Spleen (tissue), 11 donors: ENCODE data around the gene SYT3. TPM values are rescaled to one million over a fixed set of nuclear protein-coding genes. Genes with fewer than 3 reads are reported as not detected.

Source experiments
- DNase-seq: peaks from one replicate; pipeline ENCODE4 v3.0.0-alpha.2; 2020
- H3K27ac ChIP-seq, 8 donors: fragments of 200-600 bp; sonication (generic) in 7 of 8; 1 replicate in 4 of 8; 2 replicates in 4 of 8; pipeline versions ENCODE4 v1.5.0 to v1.8.0; 2016 to 2021; ENCODE audit warnings: inconsistent platforms in 4 of 8, mild to moderate bottlenecking in 4 of 8, moderate library complexity in 1 of 8
- H3K27me3 ChIP-seq, 7 donors: fragments of 200-600 bp; sonication (generic) in 6 of 7; replicated peaks in 1 of 7; 1 replicate in 4 of 7; 2 replicates in 3 of 7; pipeline versions ENCODE4 v1.5.0 to v1.8.0; 2016 to 2021; ENCODE audit warnings: inconsistent platforms in 3 of 7, mild to moderate bottlenecking in 1 of 7
- H3K36me3 ChIP-seq, 6 donors: fragments of 200-600 bp; sonication (generic) in 5 of 6; 1 replicate in 4 of 6; 2 replicates in 2 of 6; pipeline versions ENCODE4 v1.5.0 to v1.8.0; 2016 to 2021; ENCODE audit warnings: inconsistent platforms in 2 of 6
- H3K4me1 ChIP-seq, 6 donors: fragments of 200-600 bp; sonication (generic) in 5 of 6; 1 replicate in 3 of 6; 2 replicates in 3 of 6; pipeline versions ENCODE4 v1.5.0 to v1.8.0; 2016 to 2021; ENCODE audit warnings: inconsistent platforms in 3 of 6
- H3K4me3 ChIP-seq, 8 donors: fragments of 200-600 bp; sonication (generic) in 7 of 8; 1 replicate in 4 of 8; 2 replicates in 4 of 8; pipeline versions ENCODE4 v1.5.0 to v1.8.0; 2016 to 2021; ENCODE audit warnings: inconsistent platforms in 4 of 8, mild to moderate bottlenecking in 4 of 8, moderate library complexity in 2 of 8
- H3K9me3 ChIP-seq, 8 donors: fragments of 200-600 bp; sonication (generic) in 7 of 8; 1 replicate in 4 of 8; 2 replicates in 4 of 8; pipeline versions ENCODE4 v1.5.0 to v1.8.0; 2016 to 2021; ENCODE audit warnings: inconsistent platforms in 4 of 8
- POLR2A ChIP-seq, 3 donors: fragments of 450-650 bp; IDR thresholded peaks; one replicate each; pipeline ENCODE4 v1.5.1; 2017; ENCODE audit warnings: antibody characterized with exemption in 3 of 3, mild to moderate bottlenecking in 1 of 3
- POLR2AphosphoS5 ChIP-seq, 3 donors: sonication (generic); formaldehyde crosslinking; IDR thresholded peaks; one replicate each; pipeline ENCODE4 v1.5.1; 2017; ENCODE audit warnings: antibody characterized with exemption in 3 of 3
- WGBS, 5 donors: extraction: QIAGEN DNeasy Blood & Tissue Kit in 3 of 5; methylation state at CpG; one replicate each; pipeline versions ENCODE4 v1.1.5 to v1.1.7; 2013 to 2018; 5-methylcytosine and 5-hydroxymethylcytosine counted together
- intact Hi-C: fragments of 100-400 bp; cut with DNase I; formaldehyde crosslinking; loops from one replicate; pipeline ENCODE4 v1.15.0; 2023; ENCODE audit warnings: low total_unique reads
- polyA plus RNA-seq, 3 donors: library from polyadenylated mRNA; stranded (reverse); fragments of 200-250 nt; gene quantifications; one replicate each; pipeline ENCODE4 v1.2.1, GENCODE V29; 2013
- total RNA-seq, 7 donors: library from RNA; depleted of rRNA in 3 of 7; stranded (reverse); fragments of >200 nt in 3 of 7; fragmentation: NEBNext Ultra II Directional in 4 of 7; extraction: Animal tissue kit (Norgen Biotek cat#: 25700) in 4 of 7; gene quantifications; one replicate each; pipeline versions ENCODE4 v1.1.0 to v1.2.1, GENCODE V29; 2016 to 2021
- TF ChIP-seq, protein P1 (sequence below), 11 experiments: fragments of 200-600 bp in 7 of 11; fragments of 450-650 bp in 4 of 11; sonication (generic) in 4 of 11; IDR thresholded peaks in 8 of 11; conservative IDR thresholded peaks in 3 of 11; 1 replicate in 7 of 11; 2 replicates in 4 of 11; pipeline versions ENCODE4 v1.4.0 to v1.8.0; 2016 to 2021; ENCODE audit warnings: antibody characterized with exemption in 11 of 11, inconsistent platforms in 4 of 11, mild to moderate bottlenecking in 1 of 11
- donor health status: healthy with polysubstance abuse.
- donor health status: DM: no; HTN: no; CAD: no; lungs with moderate emphysema.
- donor health status: DM: no; HTN: no; CAD: no.
- donor health status: Bipolar disorder and iron deficiency.
- donor health status: healthy.
- donor health status: DM: no; HTN: no; CAD: no.
- donor health status: DM: yes; HTN: yes; CAD: no.

The SYT3 gene
- total and polyA plus RNA-seq, 10 donors = 0.02 to 0.51 (median 0.24) TPM; not detected in 4

DNA sequence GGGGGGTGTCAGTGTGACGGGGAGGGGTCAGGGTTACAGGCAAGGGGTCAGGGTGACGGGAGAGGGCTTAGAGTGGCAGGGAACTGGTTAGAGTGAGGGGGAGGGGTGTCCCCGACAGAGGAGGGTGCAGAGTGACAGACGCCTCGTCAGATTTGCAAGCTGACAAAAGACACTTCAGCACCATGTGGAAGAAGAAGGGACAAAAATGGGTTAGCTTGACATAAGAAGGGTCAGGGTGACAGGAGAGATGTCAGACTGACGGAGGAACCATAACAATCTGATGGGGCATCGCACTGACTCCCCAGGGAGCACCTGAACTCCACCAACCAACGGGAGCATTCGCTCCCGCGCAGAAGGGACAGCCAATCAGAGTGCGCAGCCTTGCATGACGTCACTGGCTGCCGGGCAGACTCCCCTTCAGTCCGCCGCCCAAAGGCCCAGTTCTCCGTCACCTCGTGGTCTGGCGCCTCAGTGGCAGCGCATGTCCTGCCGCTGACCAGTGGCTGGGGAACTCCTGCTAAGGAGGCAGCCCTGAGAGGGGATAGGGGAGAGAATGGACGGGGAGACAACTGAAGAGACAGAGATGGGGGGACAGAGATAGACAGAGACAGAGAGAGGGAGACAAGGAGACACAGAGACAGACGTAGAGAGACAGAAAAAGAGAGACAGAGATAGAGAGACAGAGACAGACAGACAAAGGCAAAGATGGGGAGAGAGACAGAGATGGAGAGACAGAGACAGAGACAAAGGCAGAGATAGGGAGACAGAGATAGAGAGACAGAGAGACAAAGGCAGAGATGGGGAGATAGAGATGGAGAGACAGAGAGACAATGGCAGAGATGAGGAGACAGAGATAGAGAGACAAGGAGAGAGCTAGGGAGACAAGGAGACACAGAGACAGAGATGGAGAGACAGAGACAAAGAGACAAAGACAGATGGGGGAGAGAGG, 39.8 kb upstream of the SYT3 start:
- Histone ChIP-seq H3K36me3 (no peaks in the 10 kb centered on the region), H3K9me3 (peaks cover 0 to 18% (median 6%) of the 10 kb centered on the region in 8 donors), H3K27ac (peak overlapping the region in 2 of 8 donors; percentile 23 to 26), H3K4me3 (peak overlapping the region in 1 of 8 donors; percentile 15), H3K4me1 (peaks cover 0 to 8% (median 6%) of the 10 kb centered on the region in 6 donors), H3K27me3 (peaks cover 0 to 77% (median 0%) of the 10 kb centered on the region in 7 donors)
- DNase-seq = peak; percentile 92
- 9 to 17% (median 14%) methylated on average over 23 of the region's 23 CpGs for whole genome bisulfite sequencing, 5 donors
- intact Hi-C loops = no loop called here
- peak in 2 of 3 donors; percentile 51 to 62 for TF ChIP-seq POLR2AphosphoS5 (IDR thresholded peaks at IDR 0.05)
- TF ChIP-seq, protein P1, sequence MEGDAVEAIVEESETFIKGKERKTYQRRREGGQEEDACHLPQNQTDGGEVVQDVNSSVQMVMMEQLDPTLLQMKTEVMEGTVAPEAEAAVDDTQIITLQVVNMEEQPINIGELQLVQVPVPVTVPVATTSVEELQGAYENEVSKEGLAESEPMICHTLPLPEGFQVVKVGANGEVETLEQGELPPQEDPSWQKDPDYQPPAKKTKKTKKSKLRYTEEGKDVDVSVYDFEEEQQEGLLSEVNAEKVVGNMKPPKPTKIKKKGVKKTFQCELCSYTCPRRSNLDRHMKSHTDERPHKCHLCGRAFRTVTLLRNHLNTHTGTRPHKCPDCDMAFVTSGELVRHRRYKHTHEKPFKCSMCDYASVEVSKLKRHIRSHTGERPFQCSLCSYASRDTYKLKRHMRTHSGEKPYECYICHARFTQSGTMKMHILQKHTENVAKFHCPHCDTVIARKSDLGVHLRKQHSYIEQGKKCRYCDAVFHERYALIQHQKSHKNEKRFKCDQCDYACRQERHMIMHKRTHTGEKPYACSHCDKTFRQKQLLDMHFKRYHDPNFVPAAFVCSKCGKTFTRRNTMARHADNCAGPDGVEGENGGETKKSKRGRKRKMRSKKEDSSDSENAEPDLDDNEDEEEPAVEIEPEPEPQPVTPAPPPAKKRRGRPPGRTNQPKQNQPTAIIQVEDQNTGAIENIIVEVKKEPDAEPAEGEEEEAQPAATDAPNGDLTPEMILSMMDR (IDR thresholded peaks at IDR 0.05 in 8 of 11, conservative IDR thresholded peaks at IDR 0.05 in 3 of 11) = no peak
- TF ChIP-seq POLR2A (IDR thresholded peaks at IDR 0.05) = no peak

DNA sequence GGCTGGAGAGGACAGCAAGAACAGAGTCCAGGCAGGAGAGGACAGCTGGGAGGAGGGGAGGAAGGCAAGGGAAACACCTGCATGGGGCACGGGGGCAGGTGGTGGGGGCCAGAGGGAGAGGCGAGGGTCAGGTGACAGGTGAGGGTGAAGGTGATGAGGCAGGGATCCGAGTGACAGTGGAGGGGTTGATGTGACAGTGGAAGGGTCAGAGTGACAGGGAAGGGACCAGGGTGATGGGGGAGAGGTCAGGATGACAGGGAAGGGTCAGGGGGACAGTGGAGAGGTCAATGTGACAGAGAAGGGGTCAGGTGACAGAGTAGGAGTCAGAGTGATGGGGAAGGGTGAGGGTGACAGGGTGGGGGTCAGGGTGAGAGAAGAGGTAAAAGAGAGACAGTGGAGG, 38.6 kb upstream of the SYT3 start:
- peaks cover 0 to 8% (median 6%) of the 10 kb centered on the region in 6 donors for H3K4me1 ChIP-seq
- intact Hi-C loops = no loop called here
- H3K4me3 ChIP-seq = no peak overlapping the region
- H3K36me3 ChIP-seq = no peaks in the 10 kb centered on the region
- no peak overlapping the region for H3K27ac ChIP-seq
- DNase-seq = no peak
- TF ChIP-seq POLR2A (IDR thresholded peaks at IDR 0.05) (no peak), POLR2AphosphoS5 (IDR thresholded peaks at IDR 0.05) (no peak)
- TF ChIP-seq, protein P1 (IDR thresholded peaks at IDR 0.05 in 8 of 11, conservative IDR thresholded peaks at IDR 0.05 in 3 of 11) = no peak
- peaks cover 0 to 76% (median 0%) of the 10 kb centered on the region in 7 donors for H3K27me3 ChIP-seq
- peaks cover 0 to 18% (median 6%) of the 10 kb centered on the region in 8 donors for H3K9me3 ChIP-seq
- WGBS, 5 donors = 48 to 62% (median 55%) methylated on average over 3 of the region's 3 CpGs

DNA sequence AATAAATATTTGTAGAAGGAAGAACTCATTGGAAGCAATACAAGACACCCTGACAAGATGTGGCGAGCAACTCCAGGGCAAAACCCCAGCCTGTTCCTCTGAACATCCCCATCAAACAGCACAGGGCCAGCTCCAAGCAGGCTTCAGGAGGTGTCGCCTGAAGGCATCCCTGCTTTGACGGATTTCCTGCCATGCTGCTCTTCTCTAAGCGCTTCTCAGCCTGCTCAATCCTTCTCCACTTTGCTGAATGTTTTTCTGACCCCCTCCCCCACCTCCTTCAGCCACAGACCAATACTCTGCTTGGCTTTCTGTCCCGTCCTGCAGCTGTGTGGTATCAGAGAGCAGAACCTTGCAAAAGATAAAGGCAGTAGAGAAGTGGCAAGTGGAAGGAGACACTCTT, 38.0 kb upstream of the SYT3 start:
- intact Hi-C loops = no loop called here
- Histone ChIP-seq H3K9me3 (peaks cover 0 to 18% (median 6%) of the 10 kb centered on the region in 8 donors), H3K27me3 (peaks cover 0 to 76% (median 5%) of the 10 kb centered on the region in 7 donors), H3K36me3 (no peaks in the 10 kb centered on the region), H3K4me1 (peaks cover 0 to 8% (median 6%) of the 10 kb centered on the region in 6 donors), H3K27ac (no peak overlapping the region), H3K4me3 (no peak overlapping the region)
- no peak for DNase-seq
- 52 to 67% (median 59%) methylated on average over 5 of the region's 5 CpGs for WGBS, 5 donors
- TF ChIP-seq POLR2A (IDR thresholded peaks at IDR 0.05) (no peak), POLR2AphosphoS5 (IDR thresholded peaks at IDR 0.05) (no peak)
- TF ChIP-seq, protein P1 (IDR thresholded peaks at IDR 0.05 in 8 of 11, conservative IDR thresholded peaks at IDR 0.05 in 3 of 11) = no peak

DNA sequence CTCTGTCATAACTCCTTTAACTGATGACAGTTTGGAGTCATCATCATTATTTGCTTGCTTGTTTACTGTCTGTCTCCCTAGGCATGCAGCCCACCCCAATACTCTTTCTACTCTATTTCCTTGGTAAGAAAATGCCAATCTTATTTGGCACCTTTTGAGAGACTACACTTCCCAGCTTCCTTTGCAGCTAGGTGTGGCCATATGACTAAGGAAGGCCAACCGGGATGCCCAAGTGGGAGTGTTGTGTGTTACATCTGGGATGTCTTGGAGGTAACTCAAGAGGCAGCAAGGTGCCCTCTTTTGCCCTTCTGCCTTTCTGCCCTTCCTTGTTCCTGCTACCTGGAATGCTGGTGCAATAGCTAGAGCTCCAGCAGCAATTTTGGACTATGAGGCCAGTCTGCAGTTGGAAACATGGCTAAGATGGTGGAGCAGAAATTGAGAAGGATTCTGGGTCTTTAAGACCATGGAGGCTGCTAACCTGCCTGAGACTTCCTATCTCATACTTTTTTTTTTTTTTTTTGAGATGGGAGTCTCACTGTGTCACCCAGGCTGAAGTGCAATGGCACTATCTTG, 37.0 kb upstream of the SYT3 start:
- Histone ChIP-seq H3K9me3 (peaks cover 0 to 18% (median 6%) of the 10 kb centered on the region in 8 donors), H3K4me3 (no peak overlapping the region), H3K27ac (no peak overlapping the region), H3K4me1 (peaks cover 0 to 8% (median 6%) of the 10 kb centered on the region in 6 donors), H3K36me3 (no peaks in the 10 kb centered on the region), H3K27me3 (peaks cover 0 to 76% (median 9%) of the 10 kb centered on the region in 7 donors)
- no peak for DNase-seq
- TF ChIP-seq POLR2AphosphoS5 (IDR thresholded peaks at IDR 0.05) = no peak
- 55 to 80% (median 63%) methylated on average over 1 of the region's 1 CpG for WGBS, 5 donors
- intact Hi-C loops = no loop called here
